GM19328 (cell line): ENCODE data around the gene DUSP28.
A peak's percentile ranks its signal among the peaks of the same experiment; 100 is the strongest.
"Not testable (repeated sequence)": the region's sequence is repeated elsewhere in the genome, so short reads cannot be mapped to it uniquely, and the experiment has no call there.

ENCODE experiments used
- ATAC-seq: cut with Tn5 transposase; IDR thresholded peaks from one replicate; pipeline ENCODE4 v1.9.1; 2021; ENCODE audit warnings: mild to moderate bottlenecking, moderate library complexity; ENCODE audit not compliant: unreplicated experiment

The DUSP28 gene

DNA sequence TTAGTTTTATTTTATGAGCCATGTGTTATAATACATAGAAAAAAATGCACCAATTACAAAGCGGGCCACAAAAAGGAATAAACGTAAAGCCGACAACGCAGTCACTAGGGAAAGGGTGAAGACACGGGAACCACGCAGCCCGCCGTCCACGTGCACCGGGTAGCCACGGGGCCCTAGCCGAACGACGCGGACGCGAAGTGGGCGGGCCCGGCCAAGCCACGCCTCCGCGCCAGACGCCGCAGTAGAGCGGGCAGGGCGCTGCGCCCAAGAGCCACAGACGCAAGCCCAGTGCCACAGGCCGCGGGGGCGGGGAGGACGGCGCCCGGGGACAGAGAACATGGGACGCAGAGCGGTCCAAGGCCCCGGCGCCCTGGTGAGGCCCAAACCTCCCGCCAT lies at the start of gene DUSP28:
Gene DUSP28, plus strand, starts transcription at position 274 of the 396 bp plus-strand sequence. CDS start 328 bp downstream, outside the sequence.
- peak; percentile 39 for ATAC-seq

DNA sequence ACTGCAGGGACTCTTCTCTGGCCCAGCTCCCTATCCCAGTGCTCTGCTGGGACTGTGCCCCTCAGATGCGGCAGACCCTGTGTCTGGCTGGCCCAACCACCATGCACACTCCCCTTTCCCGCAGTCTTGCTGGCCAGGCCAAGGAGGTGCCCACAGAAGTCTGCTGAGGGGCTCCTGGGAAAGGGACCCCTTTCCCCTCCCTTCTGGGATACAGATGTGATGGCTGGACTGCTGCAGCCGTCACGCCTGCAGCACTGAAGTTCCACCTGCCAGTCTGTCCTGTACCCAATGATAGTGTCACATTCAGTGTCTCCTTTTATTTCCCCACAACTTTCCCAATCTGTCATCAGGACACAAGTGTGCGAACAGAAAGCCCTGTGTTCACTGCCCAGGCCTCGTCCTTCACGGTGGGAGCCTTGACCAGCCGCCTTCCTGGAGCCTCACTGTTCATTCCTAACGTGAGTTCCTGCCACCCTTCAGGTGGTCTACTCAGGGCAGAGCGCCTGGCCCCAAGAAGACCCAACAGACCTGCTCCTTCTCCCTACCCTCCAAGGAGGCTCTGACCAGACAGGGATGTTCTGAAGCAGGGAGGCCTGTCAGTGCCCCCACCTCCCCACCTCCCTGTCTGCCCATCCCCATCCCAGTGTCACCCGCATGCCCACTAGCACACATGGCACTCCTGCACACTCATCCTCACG lies 49.5 kb upstream of the DUSP28 start:
- ATAC-seq, result no peak

DNA sequence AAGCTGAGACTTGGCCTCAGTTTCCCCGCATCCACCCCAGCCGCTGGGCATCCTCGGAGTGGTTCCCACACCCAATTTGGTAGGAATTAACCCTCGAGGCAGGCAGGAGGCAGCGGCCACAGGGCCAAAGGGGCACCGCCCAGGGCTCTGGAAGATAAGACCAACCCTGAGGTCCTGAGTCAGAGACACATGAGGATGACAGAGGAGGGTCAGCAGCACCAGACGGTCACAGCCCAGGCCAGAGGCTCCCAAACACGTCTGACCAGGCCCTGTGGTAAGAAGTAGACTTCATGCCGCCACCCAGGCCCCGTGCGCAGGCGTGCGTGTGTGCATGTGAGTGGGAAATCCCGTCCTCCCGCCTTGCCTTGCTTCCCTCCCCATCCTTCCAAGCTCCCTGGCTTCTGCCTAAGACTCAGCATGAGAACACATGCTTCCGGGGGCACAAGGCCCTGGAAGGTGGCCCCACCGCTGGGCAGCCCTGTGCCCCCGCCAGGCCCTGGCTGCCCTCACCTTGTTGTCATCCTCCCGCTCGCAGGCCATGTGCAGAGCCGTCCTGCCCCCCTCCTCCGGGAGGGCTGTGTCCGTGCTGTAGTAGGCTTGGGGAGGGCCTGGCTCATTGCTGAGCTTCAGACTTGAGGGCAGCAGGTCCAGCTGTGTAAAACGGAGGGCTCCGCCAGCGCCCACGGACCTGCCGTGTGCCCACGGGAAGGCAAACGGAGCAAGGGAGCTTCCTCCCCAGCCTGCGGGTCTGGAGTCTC lies 48.6 kb upstream of the DUSP28 start:
- no peak for ATAC-seq

DNA sequence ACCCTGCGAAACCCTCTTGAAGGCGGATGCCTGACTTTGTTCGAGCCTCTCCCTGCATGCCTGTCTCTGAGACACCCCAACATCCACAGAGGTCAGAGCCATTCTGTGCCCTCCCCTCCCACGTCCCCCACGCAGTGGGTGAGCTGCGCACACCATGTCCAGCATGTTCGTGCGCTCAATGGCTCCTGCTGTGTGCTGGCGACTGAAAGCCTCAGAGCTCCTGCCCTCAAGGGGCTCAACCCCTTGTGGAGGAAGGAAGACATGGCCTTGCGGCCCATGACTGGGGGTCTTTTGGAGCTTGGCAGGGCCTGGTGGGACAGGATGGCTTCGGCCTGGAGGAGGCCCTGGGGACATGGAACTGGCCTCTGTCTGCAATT lies 48.1 kb upstream of the DUSP28 start:
- ATAC-seq, result no peak

DNA sequence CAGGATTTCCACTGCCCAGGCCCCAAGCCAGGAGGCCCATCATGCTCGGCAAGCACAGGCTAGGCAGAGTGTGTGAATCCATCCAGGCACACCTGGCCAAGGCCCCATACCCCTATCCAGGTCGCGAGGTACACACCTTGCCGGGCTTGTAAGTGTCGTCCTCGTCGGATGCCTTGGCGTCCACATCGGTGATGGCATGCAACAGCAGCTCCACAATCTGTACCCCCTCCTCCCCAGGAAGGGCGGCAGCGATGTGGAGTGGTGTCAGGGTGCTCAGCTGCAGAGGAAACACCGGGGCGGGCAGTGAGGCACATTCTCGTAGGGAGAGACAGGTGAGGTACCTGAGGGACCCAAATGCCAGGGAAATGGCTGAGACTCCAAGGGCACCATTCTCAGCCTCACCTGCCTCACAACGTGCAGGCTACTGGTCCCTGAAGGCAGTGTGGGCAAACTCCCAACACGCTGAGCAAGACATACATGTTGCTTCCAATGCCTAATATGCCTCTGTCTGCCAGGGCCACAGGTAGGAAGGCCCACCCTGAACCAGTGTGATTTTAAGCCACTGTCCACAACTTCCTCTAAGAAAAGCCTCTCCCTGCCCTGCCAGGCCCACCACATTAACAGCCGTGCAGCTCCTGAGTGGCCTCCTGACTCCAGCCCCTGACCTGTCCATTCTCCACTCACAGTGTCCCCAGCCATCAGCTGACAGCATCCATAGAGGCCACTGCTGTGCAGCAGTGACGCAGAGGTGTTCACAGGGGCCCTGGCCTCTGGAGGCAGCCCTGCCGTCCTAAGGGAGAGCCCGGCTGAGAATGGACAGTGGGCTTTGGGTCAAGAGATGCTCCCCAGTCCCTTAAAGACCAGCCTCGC lies 47.3 kb upstream of the DUSP28 start:
- no peak for ATAC-seq

- peak; percentile 81 for ATAC-seq
These were observed 46.4 kb upstream of the DUSP28 start for GRCh38 chr2:240513549-240514287.

- ATAC-seq, result no peak
These were observed 45.5 kb upstream of the DUSP28 start for GRCh38 chr2:240514631-240515030.

GRCh38 chr2:240517342-240517741 lies 42.8 kb upstream of the DUSP28 start:
- ATAC-seq, result no peak

GRCh38 chr2:240518981-240519380 lies 41.2 kb upstream of the DUSP28 start:
- ATAC-seq, result no peak

GRCh38 chr2:240519396-240520129 lies 40.6 kb upstream of the DUSP28 start:
- ATAC-seq, result no peak

DNA sequence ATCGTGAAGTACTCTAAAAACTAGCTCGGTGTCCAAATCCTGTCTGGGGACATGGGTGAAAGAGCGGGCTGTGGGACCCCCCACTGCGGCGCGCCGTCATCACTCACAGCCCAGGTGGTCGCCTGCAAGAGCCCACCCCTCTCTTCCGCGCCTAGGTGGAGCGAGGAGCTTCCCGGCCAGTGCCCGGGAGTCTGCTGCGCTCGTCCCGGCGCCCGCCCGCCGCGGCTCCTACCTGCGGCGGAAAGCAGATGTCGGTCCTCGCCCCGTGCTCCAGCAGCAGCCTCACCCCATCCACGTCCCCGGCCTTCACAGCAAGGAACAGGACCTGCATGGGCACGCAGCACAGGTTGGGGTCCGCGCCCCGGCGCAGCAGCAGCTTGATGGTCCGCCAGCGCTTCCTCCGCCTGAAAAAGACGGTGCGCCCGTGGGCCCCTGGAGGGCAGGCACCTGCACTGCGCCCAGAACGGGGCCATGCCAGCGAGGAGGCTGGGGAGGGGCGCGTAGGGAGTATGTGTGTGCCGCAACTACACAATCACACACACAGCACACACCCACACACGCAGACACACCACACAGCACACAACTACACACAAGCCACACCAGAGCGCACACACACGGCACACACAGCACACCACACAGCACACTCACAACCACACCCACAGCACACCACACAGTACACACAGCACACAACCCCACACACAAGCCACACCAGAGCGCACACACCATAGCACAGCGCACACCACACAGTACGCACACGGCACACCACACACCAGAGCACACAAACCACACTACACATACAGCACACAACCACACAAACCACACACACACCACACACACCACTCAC lies 39.8 kb upstream of the DUSP28 start:
- ATAC-seq, result no peak

DNA sequence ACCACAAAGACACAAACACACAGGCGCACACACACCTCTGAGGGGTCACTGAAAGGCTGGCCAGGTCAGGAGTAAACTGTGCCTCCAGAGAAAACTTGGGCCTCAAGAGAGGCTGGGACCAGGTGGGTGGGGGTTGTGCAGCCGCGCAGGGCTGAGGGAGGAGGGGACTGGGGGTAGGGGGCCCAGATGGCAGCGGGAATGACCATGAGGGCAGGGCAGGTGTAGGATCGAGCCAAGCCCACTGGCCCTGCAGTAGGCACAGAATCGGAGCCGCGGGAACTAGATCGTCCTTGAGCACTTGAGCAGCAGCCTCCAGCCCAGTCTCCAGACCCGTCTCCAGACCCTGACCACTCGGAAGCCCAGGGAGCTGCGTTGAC lies 39.2 kb upstream of the DUSP28 start:
- no peak for ATAC-seq

GRCh38 chr2:240521885-240522284 lies 38.3 kb upstream of the DUSP28 start:
- ATAC-seq, result not testable (repeated sequence)

DNA sequence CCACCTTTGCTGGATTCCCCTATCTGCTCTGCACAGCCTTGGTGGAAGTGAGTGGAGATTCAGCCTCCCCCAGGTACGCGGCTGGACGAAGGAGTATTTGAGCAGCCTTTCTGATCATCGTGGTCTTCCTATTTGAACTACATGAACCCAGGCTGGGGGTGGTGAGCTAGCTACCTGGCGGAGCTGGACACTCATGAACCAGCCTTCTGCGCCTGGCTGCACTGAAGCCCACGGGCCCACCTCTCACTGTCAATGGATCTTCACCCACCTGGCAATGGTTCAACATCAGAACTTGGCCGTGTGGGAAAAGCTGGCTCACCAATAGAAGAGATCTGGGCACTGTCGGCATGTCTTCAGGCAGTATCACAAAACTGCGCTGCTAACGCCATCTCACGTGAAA lies 37.8 kb upstream of the DUSP28 start:
- ATAC-seq, result no peak

DNA sequence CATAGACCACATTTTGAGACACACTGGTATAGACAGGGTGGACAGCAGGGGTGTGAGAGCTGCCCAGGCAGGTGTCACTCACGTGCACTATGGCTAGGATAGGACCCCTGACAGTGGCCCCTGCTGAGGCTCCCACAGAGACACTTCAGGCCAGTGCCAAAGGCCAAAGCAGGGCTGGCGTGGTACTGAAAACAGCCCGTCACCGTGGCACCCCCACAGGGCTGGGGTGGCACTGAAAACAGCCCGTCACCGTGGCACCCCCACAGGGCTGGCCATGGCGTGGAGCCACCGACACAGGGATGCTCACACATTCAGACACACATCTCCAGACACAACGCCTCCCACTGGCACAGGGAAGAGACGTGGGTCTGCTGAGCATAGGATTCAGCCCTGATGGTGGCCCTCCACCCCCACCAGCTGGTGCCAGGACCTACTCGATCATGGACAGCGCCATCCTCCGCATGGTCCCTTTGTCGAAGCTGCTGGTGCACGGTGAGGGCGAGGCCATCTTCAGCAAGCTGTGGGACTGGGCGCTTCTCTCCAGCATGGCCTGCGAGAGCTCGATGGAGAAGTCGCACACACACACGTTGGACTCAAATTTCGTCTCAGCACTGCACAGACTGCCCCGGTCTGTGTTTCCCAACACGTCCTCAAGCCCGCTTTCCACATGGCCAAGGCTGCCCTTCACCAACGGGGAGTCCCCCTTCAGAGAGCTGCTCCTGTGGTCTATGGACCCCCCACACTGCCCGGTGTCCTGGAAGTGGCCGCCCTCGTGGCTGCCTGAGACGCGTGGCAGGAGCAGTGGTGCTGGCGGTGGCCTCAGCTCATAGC lies 36.5 kb upstream of the DUSP28 start:
- ATAC-seq, result no peak

GRCh38 chr2:240524963-240525718 lies 35.0 kb upstream of the DUSP28 start:
- ATAC-seq, result no peak

GRCh38 chr2:240525802-240526201 lies 34.4 kb upstream of the DUSP28 start:
- ATAC-seq, result no peak

DNA sequence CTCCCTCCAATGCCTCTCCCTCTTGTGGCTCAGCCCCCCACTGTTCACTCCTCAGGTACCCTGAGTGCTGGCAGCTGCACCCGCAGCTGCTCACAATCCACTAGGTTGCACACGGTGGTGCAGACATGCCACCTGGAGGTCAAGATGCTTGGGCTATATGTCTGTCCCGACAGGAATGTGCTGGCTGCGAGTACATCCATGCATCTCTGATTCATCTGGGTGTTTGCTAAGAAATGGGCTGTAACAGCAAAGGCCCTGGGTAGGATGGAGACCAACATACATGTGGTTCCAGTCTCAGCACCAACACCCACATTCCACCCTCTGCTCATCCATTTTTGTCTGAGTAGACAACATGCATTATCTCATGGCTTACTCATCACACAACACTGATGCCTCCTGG lies 33.6 kb upstream of the DUSP28 start:
- no peak for ATAC-seq
